Ureter (tissue), 1 donor: Measurements from ENCODE around the gene FOLR2. TPM values are rescaled to one million over a fixed set of nuclear protein-coding genes. Genes with fewer than 3 reads are reported as not detected.

Experiments used
- DNase-seq: peaks from one replicate; pipeline ENCODE4 v3.0.0-alpha.2; 2020; ENCODE audit warnings: low spot score
- total RNA-seq: library from RNA; stranded (reverse); gene quantifications from one replicate; pipeline ENCODE4 v1.2.4, GENCODE V29; 2023
- donor health status: DM: yes; HTN: yes; CAD: no.

Gene FOLR2
- total RNA-seq, 1 donor from 2014 or later = 4.5 TPM

- DNase-seq = peak; percentile 39
These were observed 13.6 kb downstream of the FOLR2 start for GRCh38 chr11:72229925-72230763.

GRCh38 chr11:72230764-72231365 lies 14.3 kb downstream of the FOLR2 start:
- DNase-seq = peak; percentile 37

DNA sequence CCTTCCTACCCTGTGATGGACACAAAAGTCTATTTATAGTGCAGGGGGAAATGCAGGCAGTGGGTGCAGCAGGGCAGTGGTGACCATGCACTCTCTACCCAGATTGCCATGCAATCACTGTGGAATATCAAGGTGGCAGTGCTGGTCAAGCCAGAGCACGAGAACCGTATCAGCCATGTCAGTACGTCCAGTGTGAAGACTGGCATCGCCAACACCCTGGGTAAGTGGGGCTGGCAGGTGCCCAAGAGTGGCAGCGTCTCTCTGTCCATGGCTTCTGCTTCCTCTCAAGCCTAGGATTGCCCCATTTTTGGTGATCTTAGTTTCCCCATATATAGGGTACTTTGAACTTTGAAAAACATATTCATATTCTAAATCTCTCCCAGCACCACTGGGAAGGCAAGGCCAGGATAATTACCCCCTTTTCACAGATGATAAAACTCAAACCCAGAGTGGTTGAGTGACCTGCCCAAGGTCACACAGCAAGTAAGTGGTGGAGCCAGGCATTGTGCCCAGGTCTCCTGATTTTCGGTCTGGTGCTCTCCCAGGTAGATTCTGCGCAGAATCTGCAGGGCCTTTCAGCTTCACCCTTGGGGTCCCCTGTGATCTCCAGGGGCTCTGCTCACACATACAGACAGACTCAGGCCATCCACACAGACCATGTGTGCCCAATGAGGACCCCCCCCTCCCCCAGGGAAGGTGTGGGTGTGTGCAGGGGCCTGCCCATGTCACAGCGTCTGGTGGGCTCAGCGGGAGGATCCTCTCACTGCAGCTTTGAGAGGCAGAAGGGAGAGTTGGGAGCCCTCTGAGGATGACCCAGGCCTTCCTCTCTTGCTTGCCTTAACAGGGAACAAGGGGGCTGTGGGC lies 15.0 kb downstream of the FOLR2 start:
- DNase-seq = peak; percentile 32

- peak; percentile 39 for DNase-seq
These were observed 15.9 kb downstream of the FOLR2 start for GRCh38 chr11:72232260-72233055.

- peak; percentile 41 for DNase-seq
These were observed 16.6 kb downstream of the FOLR2 start for GRCh38 chr11:72233056-72233772.

DNA sequence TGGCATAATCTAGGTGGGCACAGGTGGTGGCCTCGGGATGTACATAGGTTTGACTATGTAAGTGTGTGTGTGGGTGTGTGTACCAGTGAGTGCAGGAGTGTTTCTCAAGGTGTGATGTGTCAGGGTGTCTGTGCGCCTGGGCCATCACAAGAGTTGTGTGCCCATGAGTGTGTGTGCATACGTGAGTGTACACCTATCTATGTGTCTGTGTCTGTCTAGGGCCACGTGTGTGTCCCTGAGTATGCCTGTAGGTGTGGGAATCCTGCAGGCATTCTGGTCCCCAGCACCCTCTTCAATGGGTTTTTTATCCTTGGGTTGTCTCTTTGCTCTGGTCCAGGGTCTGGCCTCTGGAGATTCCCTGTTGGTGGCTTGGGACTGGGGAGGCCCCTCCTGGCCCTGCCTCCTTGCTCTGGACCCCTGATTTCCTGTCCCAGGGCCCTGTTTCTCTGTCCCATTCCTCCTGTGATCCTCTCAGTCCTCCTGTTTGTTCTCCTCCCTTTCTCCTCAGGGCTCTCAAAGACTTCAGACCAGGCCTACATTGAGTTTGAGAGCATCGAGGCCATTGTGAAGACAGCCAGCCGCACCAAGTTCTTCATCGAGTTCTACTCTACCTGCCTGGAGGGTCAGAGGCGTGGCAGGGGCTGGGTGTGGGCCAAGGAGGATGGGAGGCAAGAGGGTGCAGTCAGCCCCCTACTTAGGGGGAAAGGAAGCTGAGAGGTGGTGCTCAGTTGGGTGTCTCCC lies 17.3 kb downstream of the FOLR2 start:
- DNase-seq = peak; percentile 27

DNA sequence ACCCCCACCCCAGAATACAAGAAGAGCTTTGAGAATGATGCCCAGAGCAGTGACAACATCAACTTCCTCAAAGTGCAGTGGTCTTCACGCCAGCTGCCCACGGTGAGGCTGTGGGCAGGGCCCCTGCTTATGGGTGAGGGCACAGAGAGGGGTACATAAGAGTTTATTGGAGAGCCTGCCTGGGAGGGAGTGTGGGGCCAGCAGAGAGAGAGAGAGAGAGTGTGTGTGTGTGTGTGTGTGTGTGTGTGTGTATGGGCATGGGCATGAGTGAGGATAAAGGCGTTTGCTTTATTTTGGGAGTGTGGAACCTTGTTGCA lies 17.9 kb downstream of the FOLR2 start:
- peak; percentile 27 for DNase-seq

GRCh38 chr11:72234920-72235319 lies 18.3 kb downstream of the FOLR2 start:
- DNase-seq = no peak

DNA sequence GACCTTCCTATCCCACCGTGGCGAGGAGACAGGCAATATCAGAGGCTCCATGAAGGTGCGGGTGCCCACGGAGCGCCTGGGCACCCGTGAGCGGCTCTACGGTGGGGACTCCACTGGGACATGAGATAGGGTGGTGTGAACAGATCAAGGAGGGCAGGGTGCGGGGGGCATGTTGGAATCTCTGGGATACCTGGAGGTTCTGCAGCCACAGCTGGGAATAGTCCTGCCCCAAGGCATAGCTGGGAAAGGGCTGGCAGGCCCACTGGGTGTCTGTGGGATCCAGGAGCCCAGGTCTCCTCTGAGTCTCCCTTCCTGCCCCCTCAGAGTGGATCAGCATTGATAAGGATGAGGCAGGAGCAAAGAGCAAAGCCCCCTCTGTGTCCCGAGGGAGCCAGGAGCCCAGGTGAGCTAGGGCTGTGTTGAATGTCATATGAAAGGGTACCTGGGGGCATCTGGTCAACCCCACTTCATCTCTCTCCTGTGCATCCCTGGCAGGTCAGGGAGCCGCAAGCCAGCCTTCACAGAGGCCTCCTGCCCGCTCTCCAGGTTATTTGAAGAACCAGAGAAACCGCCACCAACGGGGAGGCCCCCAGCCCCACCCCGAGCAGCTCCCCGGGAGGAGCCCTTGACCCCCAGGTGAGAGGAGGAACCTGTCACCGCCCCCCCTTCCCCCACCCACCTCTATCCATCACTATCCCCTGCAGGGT lies 18.9 kb downstream of the FOLR2 start:
- peak; percentile 43 for DNase-seq

GRCh38 chr11:72236083-72236697 lies 19.6 kb downstream of the FOLR2 start:
- DNase-seq = peak; percentile 23

GRCh38 chr11:72236774-72237111 lies 20.1 kb downstream of the FOLR2 start:
- DNase-seq = no peak

- DNase-seq = no peak
These were observed 20.7 kb downstream of the FOLR2 start for GRCh38 chr11:72237112-72237931.

- DNase-seq = no peak
These were observed 21.5 kb downstream of the FOLR2 start for GRCh38 chr11:72238040-72238450.

DNA sequence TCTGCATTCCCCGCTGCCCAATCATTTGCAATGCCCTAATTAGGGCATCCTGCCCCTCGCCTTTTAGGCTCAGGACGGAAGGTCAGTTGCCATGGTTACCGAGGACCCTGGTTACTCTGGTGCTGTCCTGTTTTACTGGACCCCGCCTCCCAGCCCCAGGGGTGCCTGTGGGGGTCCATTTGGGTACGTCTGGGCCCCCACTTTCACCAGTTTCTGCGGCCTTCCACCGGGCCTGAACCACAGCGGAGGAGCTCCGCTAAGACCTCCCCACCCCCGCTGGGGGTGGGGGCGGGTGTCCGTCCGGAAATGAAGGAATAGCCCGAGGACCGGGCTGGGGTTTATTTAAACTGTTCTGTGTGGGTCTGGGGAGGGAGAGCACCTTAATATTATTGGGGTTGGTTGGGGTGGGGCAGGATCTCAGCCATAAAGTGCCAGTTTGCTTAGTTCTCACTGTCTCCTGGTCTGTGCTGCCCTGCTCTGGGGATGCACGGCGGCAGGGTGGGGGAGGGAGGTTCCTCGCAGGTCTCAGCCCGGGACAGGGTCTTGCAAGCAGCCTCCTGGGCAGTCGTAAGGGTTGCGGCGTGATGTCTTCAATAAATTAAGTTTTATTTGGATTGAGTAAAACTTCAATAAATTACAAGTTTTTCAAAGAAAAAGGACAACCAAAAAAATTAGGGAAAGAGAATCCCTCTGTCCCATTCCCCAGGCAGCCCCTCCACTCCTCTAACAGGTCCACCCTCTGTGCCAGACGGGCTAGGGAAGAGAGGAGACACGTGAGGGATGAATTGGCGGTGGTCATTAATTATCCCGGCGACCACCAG lies 22.1 kb downstream of the FOLR2 start:
- DNase-seq = no peak

GRCh38 chr11:72239313-72239848 lies 22.8 kb downstream of the FOLR2 start:
- DNase-seq = peak; percentile 71

GRCh38 chr11:72239849-72240460 lies 23.4 kb downstream of the FOLR2 start:
- no peak for DNase-seq
